GM19395 (cell line): Measurements from ENCODE around the gene RPS6KA6.

ENCODE experiments used
- ATAC-seq: cut with Tn5 transposase; IDR thresholded peaks from one replicate; pipeline ENCODE4 v1.9.1; 2021; ENCODE audit warnings: mild to moderate bottlenecking, moderate library complexity; ENCODE audit not compliant: unreplicated experiment

Gene RPS6KA6

DNA sequence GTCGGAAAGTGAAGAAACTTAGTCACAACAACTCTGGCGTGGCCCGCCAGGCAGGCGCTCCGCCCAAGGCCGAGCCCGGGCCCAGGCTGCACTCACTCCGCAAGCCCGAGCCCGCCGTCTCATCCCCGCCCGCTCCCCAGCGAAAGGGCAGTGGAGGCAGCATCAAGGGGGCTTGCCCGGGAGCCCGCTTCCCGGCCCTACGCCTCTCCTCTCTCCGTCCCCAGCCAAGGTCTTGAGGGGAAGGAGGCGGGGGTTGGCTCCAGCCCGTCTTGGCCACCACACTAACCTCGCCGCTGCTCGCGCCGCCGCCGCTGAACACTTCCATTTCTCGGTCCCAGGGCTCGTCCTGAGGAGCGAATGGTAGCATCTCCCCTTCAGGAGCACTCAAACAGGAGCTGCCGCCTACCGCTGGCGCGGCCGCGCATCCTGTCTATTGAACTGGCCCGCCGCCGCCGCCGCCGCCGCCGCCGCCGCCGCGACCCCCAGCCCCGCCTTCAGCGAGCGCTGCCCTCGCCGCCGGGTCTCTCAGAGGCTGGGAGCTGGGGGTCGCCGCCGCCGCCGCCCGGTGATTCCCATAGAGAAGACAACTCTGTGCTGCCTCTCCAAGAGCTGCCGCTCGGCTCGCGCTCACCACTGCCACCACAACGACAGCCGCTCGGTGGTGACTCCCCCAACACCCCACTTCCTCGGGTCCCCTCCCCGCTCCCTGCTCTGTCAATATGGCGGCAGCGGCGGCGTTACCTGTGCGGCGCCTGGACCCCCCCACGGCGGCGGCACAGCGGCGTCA, at the start of gene RPS6KA6:
RPS6KA6 (minus strand) TSS at position 667 of the 787 bp plus-strand sequence; CDS start at position 367, 300 bp downstream.
- peak; percentile 60 for ATAC-seq

DNA sequence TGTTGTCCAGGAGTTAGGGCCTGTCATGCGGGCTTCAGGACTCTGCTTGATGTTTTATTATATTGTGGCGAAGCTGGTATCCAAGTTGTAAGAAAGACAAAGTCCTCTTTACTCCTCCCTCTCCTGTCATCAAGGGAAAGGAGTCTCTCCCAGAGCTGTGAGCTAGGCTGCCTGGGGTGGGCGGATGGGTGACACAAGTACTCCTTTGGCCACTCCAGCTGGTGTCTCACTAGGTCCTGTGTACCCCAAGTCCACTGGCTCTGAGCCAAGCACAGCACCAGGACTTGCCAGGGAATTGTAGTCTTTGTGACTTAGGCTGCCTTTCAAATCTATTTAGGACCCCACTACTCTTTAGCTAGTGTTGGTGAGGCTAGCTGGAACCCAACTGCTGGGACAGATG, 36.7 kb upstream of the RPS6KA6 start:
- no peak for ATAC-seq

DNA sequence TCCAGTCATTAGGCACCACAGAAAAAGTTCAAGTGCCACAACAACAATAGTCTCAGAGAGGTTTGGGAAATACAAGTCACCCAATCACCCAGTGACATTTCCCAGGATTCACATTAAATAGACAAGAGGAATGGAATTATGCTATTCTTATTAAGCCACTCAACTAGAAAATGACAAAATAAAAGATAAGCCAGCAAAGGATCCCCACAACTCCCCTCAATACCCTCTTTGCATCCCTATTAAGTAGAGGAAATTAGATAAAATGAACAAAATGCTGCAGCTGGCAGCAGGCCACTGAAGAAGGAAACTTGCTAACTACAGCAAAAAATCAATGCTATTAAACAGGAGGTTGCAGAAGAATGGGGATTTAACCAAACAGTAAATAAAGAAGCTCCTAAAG, 35.3 kb upstream of the RPS6KA6 start:
- ATAC-seq = no peak

DNA sequence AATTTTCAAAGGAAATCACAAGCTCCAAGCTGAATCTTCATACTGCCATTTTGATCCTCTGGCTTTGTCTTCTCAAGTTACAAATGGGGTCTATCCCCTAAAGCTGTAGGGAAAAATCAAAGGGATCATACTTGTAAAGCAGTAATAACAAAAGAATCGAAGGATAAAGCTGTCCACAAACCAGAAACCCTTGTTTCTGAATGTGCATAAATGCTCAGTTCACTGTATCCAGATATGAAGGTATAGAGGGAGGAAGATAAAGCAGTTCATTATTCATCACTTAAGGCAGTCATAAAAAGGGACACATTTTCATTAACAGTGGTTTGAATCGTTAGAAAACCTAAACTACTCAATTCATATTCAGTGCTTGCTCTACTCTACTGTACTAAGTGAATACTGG, 33.2 kb upstream of the RPS6KA6 start:
- no peak for ATAC-seq

DNA sequence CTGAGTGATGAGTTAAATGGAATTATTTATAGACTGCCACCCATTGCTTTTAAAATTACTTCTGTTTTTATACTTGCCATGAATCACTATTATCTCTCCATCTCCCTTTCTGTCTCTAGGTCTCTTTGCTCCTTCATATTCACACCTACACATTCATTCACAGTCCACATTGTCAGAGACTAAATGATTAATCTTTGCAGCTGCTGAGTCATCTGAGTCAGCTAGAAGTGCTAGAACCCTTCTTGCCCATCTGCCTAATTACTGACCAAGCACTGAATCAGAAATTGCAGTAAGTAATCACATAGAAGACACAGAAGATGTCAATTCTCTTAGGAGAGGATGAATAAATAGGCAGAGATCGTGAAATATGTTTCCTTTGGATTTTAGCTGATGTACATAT, 31.6 kb upstream of the RPS6KA6 start:
- no peak for ATAC-seq

DNA sequence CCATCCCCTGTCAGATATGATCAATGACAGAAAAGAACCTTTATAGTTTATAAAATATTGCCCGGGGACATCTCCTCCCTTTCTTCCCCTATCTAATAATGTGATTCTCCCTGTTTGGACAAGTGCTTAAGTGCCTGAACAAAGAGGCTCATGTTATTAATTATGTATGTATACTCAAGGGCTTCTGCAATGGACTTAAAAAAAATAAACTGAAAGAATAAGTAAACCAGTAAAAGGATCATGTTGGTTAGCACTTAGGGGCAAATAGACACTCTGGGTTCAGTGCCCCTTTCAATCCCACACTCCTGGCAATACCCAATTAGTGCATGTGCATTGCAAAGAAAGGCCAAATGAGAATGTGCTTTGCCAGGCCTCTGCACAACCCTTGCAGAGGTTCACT, 30.7 kb upstream of the RPS6KA6 start:
- no peak for ATAC-seq

DNA sequence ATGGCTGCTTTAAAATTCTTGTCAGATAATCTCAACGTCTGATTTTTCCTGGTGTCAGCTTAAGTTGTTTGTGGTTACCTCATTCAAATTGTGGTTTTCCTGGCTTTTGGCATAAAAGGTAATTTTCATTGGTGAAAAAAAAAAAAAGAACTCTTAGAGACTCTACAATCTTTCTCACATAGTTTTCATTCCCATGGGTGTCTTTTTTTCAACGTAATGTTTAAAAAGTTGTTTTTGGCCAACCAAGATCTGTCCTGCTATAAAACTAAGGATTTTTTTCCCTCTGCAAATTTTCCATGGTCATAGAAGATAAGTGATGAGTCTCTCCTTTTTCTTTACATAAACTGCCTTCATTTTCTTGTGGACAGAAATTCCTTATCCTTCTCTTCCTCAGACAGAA, 28.9 kb upstream of the RPS6KA6 start:
- ATAC-seq = no peak

DNA sequence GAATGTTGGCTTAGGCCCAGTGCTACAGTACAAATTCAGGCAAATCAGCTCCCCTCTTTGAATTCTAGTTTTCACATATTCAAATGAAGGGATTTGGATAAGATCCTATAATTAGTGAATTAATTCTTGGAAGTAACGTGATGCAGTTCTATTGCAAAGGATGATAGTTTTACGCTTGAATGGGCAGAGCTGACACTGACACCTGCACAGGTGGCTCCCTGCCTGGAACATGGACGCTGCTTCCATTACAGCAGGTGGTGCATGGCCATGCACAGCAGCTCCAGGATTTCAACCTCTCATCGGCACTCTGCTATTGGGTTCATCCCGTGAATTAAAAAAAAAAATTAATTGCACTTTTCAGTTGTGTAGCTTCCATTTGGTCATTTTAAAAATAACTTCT, 28.4 kb upstream of the RPS6KA6 start:
- no peak for ATAC-seq

DNA sequence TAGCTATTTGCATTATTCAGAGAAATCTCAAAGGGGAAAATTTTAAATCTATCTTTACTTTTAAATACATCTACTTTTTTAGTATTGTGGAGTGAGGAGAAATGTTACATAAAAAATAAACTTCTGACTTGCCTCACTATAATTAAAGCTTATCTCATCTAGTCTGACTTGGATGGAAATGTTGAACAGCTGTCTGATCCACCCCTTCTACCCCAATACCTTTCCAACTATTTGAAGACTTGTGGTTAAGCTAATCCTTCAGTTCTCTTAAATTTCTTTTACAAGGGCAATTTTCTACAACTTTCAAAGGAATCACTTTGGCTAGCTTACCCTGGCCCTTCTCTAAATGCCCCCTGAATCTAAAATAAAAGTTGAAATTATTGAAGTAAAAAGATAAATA, 17.3 kb upstream of the RPS6KA6 start:
- no peak for ATAC-seq

DNA sequence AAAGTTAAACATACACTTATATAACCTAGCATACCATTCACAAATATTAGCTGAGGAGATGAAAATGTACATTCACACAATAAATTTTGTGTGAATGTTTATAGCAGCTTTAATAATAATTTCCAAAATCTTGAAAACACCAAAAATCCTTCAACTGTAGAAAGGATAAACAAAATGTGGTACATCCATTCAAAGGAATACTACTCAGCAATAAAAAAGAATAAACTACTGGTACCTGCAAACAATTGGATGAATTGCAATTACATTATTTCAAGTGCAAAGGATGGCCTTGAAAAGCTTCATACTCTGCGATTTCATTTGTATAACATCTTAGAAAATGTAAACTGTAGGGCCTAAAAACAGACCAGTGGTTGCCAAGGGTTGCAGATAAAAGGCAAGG, 11.7 kb upstream of the RPS6KA6 start:
- ATAC-seq = no peak

DNA sequence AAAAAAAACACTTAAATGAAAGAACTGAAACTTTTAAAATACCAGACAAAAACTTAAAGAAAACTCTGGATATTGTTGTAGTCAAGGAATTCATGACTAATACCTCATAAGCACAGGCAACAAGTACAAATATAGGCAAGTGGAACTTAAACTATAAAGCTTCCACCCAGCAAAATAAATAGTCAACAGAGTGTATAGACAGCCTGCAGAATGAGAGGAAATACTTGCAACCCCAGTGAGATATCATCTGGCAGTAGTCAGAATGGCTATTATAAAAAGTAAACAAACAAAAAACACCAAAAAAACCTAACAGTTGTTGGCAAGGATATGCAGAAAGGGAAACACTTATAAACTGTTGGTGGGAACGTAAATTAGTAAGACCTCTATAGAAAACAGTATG, 9.6 kb upstream of the RPS6KA6 start:
- ATAC-seq = no peak

DNA sequence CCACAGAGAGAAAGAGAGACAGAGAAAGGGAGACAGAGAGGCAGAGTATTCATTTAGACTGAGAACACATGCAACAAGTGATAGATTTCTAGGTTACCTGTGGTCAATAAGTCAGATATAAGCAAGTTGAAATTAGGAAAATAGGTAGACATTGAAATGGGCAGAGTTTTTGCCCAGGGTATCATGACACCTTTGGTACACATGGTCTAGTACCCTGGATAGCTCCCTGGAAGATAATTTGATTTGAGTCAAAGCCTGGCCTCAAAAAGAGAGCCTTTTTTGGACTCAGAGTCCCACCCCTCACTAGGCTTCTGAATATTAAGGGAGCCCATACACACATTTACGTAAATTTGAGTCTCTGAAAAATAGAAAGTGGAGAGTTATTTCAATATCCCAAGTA, 4.0 kb upstream of the RPS6KA6 start:
- no peak for ATAC-seq

DNA sequence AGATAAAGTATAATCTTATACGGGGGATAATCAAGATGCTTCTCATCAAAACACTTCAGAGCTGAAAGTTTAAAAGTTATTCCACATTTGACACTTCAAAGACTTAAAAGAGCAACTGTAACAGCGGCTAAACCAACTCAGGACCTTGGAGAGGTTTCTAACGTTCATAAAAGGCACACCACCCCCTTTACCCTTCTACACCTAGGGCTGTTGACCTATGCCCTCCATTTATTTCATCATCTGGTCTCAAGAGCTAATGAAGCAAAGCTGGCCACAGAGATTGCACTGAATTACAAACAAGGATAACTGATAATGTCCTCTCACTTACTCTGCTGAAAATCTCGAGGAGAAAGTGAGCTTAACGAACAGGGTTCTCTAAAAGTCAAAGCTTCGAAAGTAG, 1.1 kb upstream of the RPS6KA6 start:
- no peak for ATAC-seq

DNA sequence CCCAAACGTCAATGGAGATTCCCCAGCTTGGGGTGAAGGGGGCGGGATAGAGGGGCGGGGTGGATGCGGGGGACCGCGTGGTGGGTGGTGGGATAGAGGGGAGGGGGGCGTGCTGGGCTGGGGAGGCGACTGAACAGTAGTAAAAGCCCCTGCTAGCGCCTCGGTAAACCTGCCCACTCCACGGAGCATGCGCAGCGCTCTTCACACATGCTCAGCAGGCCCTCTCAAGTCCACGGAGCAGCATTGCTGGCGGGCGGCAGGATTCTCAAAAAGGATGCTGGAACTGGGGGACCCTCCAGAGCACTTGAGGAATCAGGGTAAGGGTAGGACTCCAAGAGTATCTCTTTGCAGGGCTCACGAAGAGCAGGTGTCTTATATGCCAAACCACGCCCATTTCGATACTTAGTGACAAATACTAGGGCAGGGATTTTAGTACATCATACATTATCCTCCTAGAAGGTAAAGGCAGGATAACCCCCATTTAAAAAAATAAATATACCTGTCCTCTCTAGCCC, 378 bp upstream of the RPS6KA6 start:
- peak; percentile 53 for ATAC-seq

DNA sequence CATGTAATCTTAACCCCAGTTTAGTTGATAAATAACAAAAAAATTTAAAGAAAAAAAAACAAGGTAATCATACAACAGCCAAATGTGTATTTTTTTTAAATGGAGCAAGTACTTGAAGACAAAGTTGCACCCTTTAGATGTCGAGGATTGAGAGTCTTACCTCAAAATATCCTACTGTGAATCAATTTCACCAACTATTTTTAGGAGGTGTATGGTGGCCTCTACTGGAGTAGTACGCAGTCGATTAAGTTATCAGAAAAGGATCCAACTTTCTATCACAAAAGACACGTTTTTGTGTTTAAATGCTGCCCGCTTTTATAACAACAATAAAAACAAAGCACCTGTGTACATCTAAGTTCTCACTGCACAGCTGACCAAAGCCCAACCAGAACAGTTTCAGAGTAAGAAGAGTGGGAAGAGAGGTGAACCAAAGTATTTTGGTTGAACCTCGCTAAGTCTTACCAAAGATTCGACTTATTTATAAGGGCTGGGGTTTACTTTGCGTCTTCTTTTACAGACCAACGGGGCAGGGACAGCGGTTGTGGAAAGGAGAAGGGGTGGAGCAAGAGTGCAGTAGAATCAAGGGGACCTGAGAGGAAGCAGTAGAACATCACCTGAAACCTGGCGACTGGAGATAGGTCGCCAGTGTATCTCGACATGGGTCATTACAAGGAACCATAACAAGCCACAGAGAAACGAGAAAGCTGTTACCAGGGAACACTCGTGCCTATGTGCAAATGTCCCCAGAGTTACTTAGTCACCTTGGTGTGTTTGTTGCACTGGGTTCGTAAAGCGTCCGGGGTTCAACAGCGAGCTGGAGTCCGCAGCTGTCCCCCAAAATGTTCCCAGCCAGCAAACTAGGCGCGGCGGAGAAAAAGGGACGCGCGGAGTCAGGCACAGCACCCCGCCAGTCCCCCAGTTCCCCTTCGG, 1.1 kb downstream of the RPS6KA6 start:
- peak; percentile 28 for ATAC-seq

DNA sequence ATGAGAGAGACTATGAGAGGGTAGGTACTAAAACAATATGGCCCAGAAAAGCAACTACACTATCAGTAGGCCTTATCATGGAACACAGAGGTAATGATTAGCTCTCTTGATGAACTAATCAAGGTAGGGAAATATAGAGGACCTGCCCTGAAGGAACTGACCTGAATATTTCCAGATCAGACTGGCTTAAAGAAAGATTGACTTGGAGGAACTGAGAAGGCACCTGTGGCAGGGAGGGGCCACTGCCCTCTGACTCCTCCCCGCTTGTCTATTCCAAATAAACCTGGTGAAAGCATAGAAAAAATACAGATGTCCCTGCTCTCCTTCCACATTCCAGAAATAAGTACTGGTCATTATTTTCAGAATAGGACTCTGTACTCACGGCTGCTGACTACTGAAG, 5.5 kb downstream of the RPS6KA6 start:
- ATAC-seq = no peak

DNA sequence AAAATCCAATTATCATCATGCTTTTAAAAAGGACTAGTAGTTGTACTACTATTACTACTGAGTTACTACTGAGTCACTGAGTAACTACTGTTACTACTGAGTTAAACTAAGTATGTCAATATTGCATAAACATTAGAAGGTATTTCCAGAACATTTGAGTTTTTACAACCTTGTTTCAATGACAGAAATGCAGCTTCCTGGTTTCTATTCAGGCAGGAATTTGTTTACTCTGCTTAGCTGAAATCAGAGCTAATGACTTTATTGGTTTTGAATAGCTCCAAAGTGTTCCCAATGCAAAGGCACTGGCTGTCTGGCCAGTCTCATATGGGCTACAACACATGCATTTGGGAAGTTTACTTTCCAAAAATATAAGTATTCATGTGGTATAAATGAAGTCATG, 12.0 kb downstream of the RPS6KA6 start:
- no peak for ATAC-seq

DNA sequence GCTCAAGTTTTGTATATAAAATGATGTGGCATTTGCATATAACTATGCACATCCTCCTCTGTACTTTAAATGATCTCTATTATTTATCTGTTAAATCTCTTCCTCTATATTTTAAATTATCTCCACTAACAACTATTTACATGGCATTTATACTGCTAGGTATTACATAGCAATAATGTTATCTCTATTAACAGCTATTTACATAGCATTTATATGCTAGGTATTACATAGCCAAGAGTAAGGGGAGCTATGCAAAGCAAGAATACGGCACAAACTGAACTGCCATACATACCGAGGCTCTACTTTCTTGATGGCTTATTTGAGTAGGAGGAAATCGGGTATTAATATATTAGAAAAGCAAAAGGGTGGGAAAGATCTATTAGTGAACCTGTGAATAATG, 12.7 kb downstream of the RPS6KA6 start:
- ATAC-seq = no peak

DNA sequence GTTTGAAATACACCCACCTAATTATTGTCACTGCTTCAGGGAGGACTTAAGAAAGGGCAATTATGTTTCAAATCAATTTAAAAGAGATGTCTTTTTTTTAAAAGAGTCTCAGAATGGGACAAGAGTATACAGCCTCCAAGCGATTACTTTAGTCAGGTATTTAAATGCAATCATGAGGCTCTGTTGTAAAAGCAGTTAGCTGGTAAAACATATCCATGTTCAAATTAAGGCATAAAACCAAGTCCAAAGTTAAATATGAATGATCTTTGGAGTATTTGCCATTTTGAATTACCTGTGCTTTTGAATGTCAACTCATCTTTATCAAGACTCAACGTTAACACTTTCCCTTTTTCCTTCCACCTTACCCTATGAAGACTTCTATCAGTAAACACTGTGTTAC, 13.7 kb downstream of the RPS6KA6 start:
- no peak for ATAC-seq

DNA sequence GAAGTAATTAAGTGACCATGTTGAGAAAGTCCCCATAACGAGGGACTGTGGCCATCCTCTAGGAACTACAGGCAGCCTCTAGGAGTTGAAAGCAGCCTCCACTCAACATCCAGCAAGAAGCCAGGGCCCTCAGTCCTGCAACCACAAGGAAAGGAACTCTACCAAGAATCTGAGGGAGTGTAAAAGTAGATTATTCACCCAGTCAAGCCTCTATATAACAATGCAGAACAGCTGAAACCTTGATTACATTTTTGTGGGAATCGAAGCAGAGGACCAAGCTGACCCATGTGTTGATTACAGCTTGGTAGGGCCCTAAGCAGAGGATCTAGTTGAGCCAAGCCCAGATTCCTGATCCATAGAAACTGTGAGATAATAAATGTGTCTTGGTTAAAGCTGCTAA, 17.1 kb downstream of the RPS6KA6 start:
- ATAC-seq = no peak

DNA sequence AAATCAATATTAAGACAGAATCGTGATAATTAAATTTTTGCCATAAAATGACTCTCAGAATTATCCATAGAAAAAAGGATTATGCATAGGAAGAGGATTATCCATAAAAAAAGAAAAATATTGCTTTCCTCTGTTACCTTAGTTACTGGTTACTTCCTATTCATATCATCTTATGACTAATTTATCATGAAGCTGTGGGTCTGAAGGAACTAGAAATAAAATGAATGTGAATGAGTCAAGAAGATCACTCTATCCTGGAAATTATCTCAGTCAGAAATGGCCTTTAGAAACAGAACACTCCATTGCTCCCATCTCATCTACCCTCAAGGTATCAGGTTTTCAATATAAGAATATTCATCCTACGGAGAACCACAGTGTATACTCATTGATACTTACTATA, 19.4 kb downstream of the RPS6KA6 start:
- no peak for ATAC-seq

DNA sequence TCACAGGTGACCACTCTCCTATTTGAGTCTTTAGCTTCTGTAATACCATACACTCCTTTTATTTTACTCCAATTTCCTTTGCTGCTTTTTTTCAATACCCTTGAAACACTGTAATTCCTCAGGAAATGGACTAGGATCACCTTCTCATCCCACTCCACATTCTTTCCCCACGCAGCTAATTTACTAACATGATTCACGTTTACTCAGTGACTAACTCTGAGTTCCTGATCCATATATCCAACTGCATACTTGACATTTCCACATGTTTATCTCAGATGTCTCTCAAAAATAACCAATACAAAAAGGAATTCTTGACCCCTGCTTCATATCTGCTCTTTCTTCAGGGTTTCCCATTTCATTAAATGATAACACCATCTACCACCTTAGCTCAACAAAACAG, 19.9 kb downstream of the RPS6KA6 start:
- ATAC-seq = no peak
